ENCODE measurements around the gene DMRTB1. TPM values are rescaled to one million over a fixed set of nuclear protein-coding genes. Genes with fewer than 3 reads are reported as not detected.
A peak's percentile ranks its signal among the peaks of the same experiment; 100 is the strongest.

The DMRTB1 gene
- total and polyA plus RNA-seq, 2 donors (not counting 1 experiment from before 2014, with no cell fraction given) = not detected

GRCh38 chr1:53490351-53490750 is 31.2 kb downstream of the DMRTB1 start:
- Histone ChIP-seq H3K4me3 (replicated peaks in 1 of 4; ENCODE audit: control extremely low read depth in 1 of 4, insufficient read depth in 1 of 4, low read depth in 3 of 4, low read length in 4 of 4) (no peak overlapping the region), H3K27ac (ENCODE audit: insufficient read depth, low read length) (no peak overlapping the region), H3K9ac (ENCODE audit: insufficient read depth, low read length) (no peak overlapping the region), H2AFZ (ENCODE audit: low read length) (no peak overlapping the region), H3K36me3 (ENCODE audit: control insufficient read depth, insufficient read depth, low read length) (no peaks in the 10 kb centered on the region), H3K27me3 (ENCODE audit: control insufficient read depth, insufficient read depth, low read length) (peaks cover 24% of the 10 kb centered on the region), H4K20me1 (ENCODE audit: control insufficient read depth, extremely low read depth, insufficient read depth, low read length) (no peaks in the 10 kb centered on the region), H3K79me2 (ENCODE audit: control insufficient read depth, insufficient read depth, low read length) (no peaks in the 10 kb centered on the region), H3K9me3 (ENCODE audit: control insufficient read depth, insufficient read depth, low read depth, low read length) (no peaks in the 10 kb centered on the region), H3K4me1 (ENCODE audit: control insufficient read depth, extremely low read depth, insufficient read depth, low read length) (no peaks in the 10 kb centered on the region), H3K4me2 (ENCODE audit: extremely low read depth, insufficient read depth, low read length) (no peak overlapping the region)
- no peak for DNase-seq (ENCODE audit: low read depth in 2 of 2)
- TF ChIP-seq EZH2 (IDR thresholded peaks at IDR 0.05; ENCODE audit: low read length, missing control alignments) (no peak), CTCF (conservative IDR thresholded peaks at IDR 0.05 in 1 of 2, IDR thresholded peaks at IDR 0.05 in 1 of 2; ENCODE audit: low read depth in 1 of 2, low read length in 2 of 2) (no peak)

- H3K9ac ChIP-seq (ENCODE audit: insufficient read depth, low read length) = no peak overlapping the region
- no peaks in the 10 kb centered on the region for H3K79me2 ChIP-seq (ENCODE audit: control insufficient read depth, insufficient read depth, low read length)
- no peaks in the 10 kb centered on the region for H3K36me3 ChIP-seq (ENCODE audit: control insufficient read depth, insufficient read depth, low read length)
- DNase-seq (ENCODE audit: low read depth in 2 of 2) = peak in 1 of 2 donors; percentile 36
- no peaks in the 10 kb centered on the region for H4K20me1 ChIP-seq (ENCODE audit: control insufficient read depth, extremely low read depth, insufficient read depth, low read length)
- no peak overlapping the region for H2AFZ ChIP-seq (ENCODE audit: low read length)
- no peak overlapping the region for H3K4me3 ChIP-seq (replicated peaks in 1 of 4; ENCODE audit: control extremely low read depth in 1 of 4, insufficient read depth in 1 of 4, low read depth in 3 of 4, low read length in 4 of 4)
- peaks cover 3% of the 10 kb centered on the region for H3K27me3 ChIP-seq (ENCODE audit: control insufficient read depth, insufficient read depth, low read length)
- H3K27ac ChIP-seq (ENCODE audit: insufficient read depth, low read length) = no peak overlapping the region
- H3K4me1 ChIP-seq (ENCODE audit: control insufficient read depth, extremely low read depth, insufficient read depth, low read length) = no peaks in the 10 kb centered on the region
- H3K4me2 ChIP-seq (ENCODE audit: extremely low read depth, insufficient read depth, low read length) = no peak overlapping the region
- no peaks in the 10 kb centered on the region for H3K9me3 ChIP-seq (ENCODE audit: control insufficient read depth, insufficient read depth, low read depth, low read length)
- TF ChIP-seq CTCF (conservative IDR thresholded peaks at IDR 0.05 in 1 of 2, IDR thresholded peaks at IDR 0.05 in 1 of 2; ENCODE audit: low read depth in 1 of 2, low read length in 2 of 2) = no peak
- no peak for TF ChIP-seq EZH2 (IDR thresholded peaks at IDR 0.05; ENCODE audit: low read length, missing control alignments)
These were observed 36.6 kb downstream of the DMRTB1 start for GRCh38 chr1:53495633-53496345.

- peak in 1 of 2 donors; percentile 58 for DNase-seq (ENCODE audit: low read depth in 2 of 2)
- Histone ChIP-seq H3K4me3 (replicated peaks in 1 of 4; ENCODE audit: control extremely low read depth in 1 of 4, insufficient read depth in 1 of 4, low read depth in 3 of 4, low read length in 4 of 4) (no peak overlapping the region), H4K20me1 (ENCODE audit: control insufficient read depth, extremely low read depth, insufficient read depth, low read length) (no peaks in the 10 kb centered on the region), H3K27ac (ENCODE audit: insufficient read depth, low read length) (no peak overlapping the region), H3K27me3 (ENCODE audit: control insufficient read depth, insufficient read depth, low read length) (peaks cover 3% of the 10 kb centered on the region), H3K4me2 (ENCODE audit: extremely low read depth, insufficient read depth, low read length) (no peak overlapping the region), H3K36me3 (ENCODE audit: control insufficient read depth, insufficient read depth, low read length) (no peaks in the 10 kb centered on the region), H2AFZ (ENCODE audit: low read length) (no peak overlapping the region), H3K4me1 (ENCODE audit: control insufficient read depth, extremely low read depth, insufficient read depth, low read length) (no peaks in the 10 kb centered on the region), H3K79me2 (ENCODE audit: control insufficient read depth, insufficient read depth, low read length) (no peaks in the 10 kb centered on the region), H3K9ac (ENCODE audit: insufficient read depth, low read length) (no peak overlapping the region), H3K9me3 (ENCODE audit: control insufficient read depth, insufficient read depth, low read depth, low read length) (no peaks in the 10 kb centered on the region)
- TF ChIP-seq EZH2 (IDR thresholded peaks at IDR 0.05; ENCODE audit: low read length, missing control alignments) = no peak
- TF ChIP-seq CTCF (conservative IDR thresholded peaks at IDR 0.05 in 1 of 2, IDR thresholded peaks at IDR 0.05 in 1 of 2; ENCODE audit: low read depth in 1 of 2, low read length in 2 of 2) = no peak
These were observed 39.4 kb downstream of the DMRTB1 start for GRCh38 chr1:53498555-53499131.
